NCI-H128 (cell line): ENCODE data around the gene TBC1D22B.

Experiments
- DNase-seq: peaks from one replicate; lab custom pipeline; 2025; ENCODE audit not compliant: unreplicated experiment; lab: John Stamatoyannopoulos, UW

Gene TBC1D22B

DNA sequence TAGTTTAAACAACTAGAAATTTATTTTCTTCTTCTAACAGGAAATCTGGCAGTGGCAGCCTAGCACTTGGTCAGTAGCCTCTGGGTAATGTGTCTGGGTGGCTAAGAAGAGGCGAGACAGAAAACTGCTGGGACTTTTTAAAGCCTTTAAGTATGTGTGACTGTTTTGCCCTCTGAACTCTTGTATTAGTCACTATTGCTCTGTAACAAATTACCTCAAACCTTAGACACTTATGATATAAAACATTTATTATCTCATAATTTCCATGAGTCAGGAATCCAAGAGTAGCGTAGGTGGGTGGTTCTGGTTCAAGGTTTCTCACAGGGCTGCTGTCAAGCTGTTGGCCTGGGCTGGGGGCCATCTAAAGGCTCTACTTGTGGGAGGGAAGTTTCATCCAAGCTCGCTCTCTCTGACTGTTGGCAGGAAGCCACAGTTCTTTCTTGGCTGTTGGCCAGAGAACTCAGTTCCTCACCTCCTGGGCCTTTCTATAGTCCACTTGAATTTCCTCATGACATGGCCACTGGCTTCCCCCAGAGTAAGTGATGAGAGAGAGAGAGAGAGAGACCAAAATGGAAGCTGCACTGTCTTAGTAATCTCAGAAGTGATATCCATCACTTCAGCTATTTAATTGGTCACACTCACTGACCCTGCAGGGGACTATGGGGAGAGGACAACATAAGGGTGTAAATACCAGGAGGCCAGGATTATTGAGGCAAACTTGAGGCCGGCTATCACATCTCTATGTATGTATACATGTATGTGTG lies 17.4 kb upstream of the TBC1D22B start:
- DNase-seq, result peak; percentile 76

DNA sequence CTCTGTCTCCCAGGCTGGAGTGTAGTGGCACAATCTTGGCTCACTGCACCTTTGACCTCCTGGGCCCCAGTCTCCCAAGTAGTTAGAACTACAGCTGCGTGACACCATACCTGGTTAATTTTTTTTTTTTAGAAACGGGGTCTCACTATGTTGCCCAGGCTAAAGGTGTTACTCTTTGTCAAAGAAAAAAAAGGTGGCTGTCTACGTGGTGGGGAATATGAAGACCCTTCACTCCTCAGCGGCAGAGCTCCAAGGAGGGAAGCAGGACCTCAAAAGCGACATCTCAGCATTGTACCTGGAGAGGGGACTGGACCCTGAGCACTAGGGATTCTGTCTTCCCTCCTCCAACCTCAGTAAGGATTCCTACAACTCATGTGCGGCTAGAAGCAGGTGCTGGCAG lies 16.4 kb upstream of the TBC1D22B start:
- no peak for DNase-seq

DNA sequence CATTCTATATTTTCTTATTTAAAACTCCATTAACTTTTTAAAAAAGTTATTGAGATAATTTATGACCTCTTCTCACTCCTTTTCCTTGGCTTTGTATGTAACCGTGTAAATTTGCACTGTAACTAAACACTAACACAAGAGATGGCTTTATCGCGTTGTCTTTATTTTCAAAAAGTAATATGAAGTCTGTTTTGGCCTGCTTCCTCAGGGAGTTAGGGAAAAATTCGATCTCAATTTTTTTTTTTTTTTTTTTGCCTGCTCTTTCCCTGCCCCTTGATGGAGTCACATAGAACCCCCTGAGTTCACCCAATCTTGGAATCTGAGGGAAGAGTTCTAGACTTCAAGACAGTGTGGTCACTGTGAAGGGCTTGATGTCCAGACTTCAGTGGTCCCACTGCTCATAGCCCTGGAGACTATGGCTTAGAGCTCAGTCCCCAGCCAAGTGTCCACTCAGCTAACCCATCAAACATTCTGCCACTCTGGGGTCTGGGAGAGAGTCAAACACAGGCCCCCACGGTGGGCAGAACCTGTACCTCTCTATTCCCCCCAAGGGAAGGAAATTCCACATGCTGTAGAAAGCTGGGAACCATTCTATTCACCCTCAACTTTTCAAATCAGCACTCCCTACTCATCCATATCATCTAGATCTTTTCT lies 15.7 kb upstream of the TBC1D22B start:
- no peak for DNase-seq

DNA sequence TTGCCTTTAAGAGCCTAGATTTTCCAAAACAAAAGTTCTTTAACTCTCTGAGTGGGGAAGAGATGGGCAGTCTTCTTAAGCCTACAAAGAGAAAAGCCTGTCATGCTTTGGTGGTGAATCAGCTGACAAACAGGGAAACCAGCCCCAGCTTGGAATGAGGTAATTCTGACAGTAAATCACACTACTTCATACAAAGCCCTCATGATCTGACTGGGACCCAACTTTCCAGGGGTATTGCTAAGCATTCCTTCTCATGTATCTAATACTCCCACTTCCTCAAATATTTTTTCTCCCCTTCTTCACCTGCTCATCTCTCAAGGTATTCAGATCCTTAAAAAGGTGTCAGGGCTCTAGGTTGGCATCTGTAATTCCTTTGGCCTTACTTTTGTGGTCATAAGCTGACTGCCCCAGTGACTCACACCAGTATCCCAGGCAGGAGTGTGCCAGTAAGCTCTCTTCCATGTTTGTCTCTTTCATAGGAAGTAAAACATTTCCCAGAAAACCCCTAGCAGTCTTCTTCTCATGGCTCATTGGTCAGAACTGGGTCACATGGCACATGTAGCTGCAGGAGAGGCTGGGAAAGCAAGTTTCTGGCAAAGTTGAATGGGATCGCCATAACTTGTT lies 15.0 kb upstream of the TBC1D22B start:
- no peak for DNase-seq

DNA sequence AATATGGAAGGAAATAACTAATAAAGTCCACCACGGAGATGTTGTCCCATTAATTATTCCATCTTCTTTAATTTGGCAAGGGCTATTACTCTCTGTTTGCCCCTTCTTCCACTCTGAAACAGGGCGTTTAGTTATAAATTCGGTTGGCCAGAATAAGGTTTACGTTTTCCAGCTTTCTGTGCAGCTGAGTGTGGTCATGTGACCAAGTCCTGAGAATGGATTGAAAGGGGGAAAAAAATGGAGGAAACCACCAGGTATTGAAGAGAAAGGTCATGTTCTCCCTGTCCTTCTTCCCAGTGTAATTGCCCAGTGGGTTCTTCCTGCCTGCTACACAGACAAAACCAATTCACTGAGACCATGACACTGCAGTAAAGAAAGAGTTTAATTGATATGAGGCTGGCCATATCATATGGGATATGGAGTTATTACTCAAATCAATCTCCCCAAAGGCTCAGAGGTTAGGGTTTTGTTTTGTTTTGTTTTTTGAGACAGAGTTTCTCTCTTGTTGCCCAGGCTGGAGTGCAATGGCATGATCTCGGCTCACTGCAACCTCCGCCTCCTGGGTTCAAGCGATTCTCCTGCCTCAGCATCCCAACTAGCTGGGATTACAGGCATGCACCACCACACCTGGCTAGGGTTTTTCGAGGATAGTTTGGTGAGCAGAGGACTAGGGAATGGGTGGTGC lies 14.3 kb upstream of the TBC1D22B start:
- DNase-seq, result no peak

DNA sequence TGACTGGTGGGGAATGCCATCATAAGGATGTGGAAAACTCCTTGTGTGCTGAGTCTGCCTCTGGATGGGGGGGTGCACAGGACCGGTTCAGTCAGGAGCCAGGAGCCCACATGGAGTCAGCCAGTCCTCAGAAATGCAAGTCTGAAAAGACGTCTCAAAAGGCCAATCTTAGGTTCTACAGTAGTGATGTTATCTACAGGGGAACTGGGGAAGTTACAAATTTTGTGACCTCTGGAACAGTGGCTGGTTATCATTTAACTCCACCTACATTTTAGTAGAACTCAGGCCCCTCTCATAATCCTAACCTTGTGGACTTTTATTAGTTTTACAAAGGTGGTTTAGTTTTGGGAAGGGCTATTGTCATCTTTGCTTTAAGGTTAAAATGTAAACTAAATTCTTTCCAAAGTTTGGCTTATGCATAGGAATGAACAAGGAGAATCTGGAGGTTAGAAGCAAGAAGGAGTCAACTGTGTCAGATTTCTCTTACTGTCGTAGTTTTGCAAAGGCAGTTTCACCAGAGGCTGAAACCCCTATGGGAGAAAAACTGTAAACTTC lies 13.7 kb upstream of the TBC1D22B start:
- DNase-seq, result no peak

DNA sequence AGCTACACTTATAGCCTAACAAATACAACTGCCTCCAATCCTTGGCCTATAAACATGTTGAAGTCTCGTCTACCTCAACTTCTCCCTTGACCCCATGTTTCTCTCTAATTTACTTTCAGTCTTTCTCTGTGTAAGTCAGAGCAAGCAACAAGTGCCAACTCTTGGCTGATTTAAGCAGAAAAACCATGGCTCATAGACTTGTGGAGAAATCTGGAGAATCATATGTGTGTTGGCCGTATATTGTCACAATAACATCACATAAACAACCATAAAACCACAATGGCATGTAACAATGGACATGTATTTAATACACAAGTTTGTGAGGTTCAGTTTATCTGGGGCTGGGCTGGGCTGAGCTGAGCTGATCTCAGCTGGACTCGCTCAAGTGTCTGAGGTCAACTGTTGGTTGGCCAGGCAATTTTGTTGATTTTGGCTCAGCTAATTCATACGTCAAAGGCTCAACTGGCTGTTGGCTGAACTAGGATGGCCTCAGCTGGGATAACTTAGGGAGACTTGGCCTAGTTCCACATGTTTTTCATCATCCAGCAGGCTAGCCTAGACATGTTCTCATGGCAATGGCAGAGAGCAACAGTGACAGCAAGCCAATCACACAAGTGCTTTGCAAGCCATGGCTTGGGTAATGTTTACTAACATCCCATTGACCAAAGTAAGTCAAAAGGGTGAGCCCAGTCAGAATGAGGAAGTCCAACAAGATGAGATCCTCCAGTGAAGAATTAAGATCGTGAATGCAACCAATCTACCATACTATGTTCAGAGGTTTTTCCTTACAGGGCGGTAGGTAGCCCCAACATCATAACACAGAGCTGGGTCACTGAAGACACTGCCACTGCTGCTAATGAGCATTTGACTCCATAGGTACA lies 12.9 kb upstream of the TBC1D22B start:
- no peak for DNase-seq

DNA sequence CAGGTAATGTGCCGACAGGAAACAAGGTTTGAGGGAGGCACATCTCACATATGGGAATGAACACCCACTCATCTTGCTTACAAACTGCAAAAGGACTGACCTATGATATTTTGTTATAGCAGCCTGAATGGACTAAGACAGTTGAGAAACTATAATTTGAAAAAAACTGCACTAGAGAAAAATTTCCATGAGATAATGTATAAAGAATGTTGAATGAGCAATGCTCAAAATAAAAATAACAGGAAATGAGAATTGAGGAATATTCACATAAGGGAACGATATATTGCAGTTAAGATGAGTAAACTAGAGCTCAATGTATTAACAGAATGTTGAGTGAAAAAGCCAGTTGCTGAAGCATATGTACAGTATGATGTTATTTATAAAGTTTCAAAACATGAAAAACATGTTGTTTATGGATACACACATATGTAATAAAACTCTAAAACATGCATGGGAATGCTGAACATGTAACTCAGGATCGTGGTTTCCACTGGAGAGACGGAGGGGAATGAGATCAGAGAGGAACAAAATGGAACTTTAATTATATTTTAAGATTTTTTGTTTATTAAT lies 6.3 kb upstream of the TBC1D22B start:
- DNase-seq, result no peak

DNA sequence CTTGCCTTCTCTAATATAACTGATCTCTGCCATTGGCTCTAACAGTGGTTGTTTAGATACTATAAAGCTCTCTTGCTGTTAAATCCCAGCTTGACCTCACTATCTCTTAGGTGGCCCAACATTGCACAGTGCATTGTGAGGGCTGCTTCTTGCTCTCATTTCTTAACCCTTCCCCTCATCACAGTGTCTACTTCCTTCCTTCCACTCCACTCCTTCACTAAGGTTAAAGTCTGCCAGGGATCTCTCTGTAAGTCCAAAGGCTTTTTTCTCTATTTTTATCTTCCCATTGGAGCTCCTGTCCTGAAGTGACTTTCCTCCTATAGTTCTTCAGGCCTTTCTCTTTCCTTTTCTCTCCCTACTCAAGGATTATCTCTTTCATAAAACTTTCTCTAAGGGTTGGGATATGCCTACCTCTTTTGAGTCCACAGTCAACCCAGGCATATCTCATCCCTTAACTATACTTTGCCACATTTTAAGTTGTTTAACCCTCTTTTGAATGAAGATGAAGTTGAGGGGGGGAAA lies 4.0 kb upstream of the TBC1D22B start:
- no peak for DNase-seq

DNA sequence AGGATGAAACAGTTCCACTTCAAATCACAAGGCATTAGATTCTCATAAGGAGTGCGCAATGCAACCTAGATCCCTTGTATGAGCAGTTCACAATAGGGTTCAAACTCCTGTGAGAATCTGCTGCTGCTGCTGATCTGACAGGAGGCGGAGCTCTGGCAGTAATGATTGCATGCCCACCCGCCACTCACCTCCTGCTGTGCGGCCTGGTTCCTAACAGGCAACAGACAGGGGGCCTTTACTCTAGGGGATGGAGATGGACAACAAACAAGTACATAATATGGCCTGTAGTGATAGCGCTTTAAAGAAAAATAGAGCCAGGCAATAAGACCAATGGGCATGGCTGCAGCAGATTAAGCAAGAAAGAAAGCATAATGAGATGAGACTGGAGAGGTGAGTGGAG lies 2.7 kb upstream of the TBC1D22B start:
- no peak for DNase-seq

DNA sequence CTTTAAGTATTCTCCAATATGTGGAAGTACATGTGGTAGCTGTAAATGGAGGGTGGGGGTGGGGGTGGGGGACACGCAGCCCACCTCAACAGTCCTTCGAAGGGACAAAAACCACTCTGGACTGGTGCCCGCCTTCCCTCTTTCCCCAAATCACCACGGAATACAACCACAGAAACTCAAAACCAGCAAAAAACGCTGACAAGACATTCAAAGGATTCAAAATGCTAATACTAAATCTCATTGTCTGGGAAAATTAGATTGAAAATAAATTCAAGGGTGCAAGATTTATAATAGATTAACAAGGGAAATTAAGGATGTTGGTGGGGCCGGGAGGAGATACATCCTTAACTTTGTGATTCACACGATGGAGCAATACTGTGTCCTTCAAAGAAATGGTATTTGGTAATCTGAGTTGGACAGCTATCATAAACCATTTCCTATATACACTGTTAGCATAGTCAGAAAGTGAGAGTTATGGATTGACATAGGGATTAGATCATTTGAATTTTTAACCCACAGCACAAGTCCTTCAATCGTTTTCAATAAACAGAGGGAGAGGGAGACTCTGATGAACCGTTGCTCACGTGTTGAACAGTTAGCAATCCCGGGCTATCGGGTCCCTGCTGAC lies 766 bp upstream of the TBC1D22B start:
- no peak for DNase-seq

DNA sequence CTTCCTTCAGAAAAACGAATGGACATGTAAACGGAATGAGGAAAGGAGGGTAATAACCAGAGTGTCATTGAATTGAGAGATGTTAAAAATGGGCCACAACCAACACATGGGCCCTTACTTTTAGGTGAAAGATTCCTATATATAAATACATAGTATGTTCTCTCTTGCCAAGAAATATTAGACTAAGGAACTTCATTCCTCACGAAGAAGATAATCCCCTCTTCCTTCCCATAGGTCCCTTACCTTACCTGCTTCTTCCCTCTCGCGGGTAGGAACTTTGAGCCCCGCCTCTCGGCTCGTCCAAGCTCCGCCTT lies 295 bp upstream of the TBC1D22B start:
- DNase-seq, result no peak

DNA sequence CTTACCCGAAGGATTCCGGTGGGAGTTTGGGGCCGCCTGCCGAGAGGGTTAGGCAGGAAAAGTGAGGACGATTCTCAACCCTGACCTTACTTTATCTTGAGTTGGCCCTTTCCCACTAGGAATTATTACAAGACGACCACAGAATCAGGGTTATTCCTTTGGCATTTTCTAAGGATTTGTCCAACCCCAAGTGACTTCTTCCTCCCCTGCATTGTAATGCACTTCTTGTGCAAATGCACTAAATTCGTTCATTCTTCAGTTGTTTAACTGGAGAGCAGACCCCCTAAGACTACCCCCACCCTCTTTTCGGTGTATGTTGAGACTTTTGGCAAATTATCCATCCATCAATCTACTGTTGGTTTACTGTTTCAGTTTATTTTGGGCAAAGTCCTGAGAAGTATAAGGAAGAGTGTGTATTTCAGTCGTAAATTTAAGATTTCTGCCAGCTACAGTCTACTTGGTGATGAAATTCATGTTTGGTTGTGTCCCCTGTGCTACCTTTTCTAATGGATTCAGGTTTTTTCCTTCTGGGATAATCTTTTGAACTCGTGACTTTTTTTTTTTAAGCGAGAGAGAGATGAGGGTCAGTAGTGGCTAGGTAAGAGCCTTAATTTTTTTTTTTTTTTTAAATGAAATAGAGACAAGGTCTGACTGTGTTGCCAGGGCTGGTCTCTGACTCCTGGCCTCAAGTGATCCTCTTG lies 983 bp downstream of the TBC1D22B start:
- DNase-seq, result no peak

DNA sequence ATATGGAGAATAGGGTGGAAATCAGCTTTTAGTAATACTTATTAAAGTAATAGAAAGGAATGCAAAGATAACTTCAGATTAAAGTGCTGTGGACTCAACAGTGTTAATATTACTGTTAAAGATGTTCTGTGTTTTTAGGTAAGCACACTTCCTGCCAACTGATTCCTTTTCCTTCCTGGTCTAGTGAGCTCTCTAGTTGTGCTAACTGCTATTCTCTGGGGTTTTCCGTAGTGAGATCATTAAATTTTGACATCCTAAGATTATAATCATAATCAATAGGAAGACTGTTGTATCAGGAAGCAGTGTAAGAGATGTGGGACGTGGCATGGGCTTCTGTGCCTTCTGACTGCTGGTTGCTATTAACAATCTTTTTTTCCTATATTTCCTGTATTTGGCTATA lies 1.6 kb downstream of the TBC1D22B start:
- DNase-seq, result no peak

DNA sequence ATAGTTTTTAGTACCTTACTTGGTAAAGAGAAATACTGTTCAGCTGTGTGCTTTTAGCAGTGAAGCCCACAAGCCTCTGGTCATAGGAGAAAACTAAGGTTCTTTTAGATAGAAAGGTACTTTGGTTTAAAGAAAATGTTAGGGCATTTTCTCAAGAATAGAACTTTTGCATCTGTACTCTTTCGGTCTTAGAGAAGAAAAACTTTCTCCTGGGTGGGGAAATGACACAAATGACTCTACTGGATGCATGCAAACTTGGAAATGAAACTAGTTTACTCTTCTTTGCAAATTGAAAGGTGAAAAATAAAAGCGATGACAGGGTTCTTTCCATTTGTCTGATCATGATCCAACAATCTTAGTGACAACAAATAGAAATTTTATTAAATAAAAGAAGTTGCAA lies 2.5 kb downstream of the TBC1D22B start:
- no peak for DNase-seq

DNA sequence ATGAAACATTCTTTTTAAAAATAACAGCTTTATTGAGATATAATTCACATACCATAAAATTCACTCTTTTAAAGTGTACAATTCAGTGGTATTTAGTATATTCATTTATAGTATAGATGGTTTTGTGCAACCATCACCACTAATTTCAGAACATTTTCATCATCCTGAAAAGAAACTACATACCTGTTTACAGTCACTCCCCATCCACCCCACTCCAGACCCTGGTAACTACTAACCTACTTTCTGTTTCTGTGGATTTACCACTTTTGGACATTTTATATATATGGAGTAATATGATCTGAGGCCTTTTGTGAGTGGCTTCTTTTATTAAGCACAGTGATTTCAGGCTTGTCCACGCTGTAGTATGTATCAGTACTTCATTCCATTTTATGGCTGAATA lies 2.9 kb downstream of the TBC1D22B start:
- no peak for DNase-seq

DNA sequence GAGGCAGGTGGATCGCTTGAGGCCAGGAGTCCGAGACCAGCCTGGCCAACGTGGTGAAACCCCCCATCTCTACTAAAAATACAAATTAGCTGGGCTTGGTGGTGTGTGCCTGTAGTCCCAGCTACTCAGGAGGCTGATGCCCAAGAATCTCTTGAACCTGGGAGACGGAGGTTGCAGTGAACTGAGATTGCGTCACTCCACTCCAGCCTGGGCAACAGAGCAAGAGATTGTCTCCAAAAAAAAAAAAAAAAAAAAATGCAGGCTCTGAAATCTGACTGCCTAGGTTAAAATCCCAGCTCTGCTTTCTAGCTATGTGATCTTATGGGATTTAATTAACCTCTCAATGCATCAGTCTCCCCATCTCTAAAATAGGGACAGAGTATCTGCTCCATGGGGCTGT lies 3.6 kb downstream of the TBC1D22B start:
- DNase-seq, result no peak

DNA sequence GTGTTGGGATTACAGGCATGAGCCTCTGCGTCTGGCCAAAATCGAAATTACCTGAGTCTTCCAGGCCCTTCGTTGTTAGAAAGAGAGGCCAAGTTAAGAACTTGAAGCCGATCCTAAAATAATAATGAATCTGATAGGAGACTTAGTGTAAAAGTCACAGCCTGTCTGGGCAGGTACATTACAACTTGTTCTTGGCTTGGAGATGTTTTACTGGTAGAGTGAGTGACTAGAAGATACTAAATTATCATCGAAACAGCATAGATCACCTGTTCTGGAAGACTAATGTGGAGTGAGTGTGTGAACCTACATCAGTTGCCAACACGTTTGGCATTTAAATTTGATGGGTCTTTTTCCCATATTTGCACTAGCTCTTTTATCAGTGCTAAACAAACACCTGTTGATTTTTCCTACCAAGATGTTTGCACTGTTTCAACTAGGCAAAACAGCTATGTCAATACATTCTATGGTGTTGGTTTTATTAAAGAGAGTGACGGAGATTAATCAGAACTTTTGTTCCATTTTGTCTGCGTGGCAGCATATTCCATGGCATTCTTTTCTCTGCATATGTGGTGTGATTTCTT lies 5.0 kb downstream of the TBC1D22B start:
- no peak for DNase-seq

DNA sequence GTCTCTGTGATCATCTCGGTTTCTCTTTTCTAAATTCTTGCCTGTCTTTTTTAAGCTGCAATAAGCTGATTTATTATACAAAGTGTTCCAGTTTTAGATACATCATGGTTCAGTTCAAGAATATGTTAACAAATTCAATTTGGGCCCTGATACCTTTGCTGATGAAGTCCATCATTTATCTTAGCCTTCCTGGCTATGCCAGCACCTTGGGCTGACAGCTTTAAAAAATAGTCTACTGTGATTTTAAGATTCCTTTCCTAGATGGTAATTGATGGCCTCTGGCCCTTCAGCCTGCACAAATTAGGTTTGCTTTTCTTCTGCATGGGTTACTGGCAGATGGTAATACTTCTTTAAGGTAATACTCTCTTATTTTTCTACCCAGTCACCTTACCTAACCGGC lies 7.4 kb downstream of the TBC1D22B start:
- DNase-seq, result no peak
